H1 (cell line): Measurements from ENCODE around the gene RASAL2. TPM values are rescaled to one million over a fixed set of nuclear protein-coding genes. Genes with fewer than 3 reads are reported as not detected.

Source experiments
- CBX5 ChIP-seq: fragments of 300-800, 300-1000 bp; sonication (generic); IDR thresholded peaks from 2 replicates; pipeline ENCODE4 v1.7.1; 2016; ENCODE audit warnings: antibody characterized with exemption, low read length, low read depth
- TEAD4 ChIP-seq: IDR thresholded peaks from 2 replicates; pipeline ENCODE4 v1.6.1; 2012; ENCODE audit warnings: low read depth, low read length, inconsistent platforms, mixed read lengths
- polyA plus RNA-seq, 7 experiments: library from polyadenylated mRNA; depleted of rRNA in 3 of 7; stranded (reverse) in 5 of 7; unstranded in 2 of 7; fragments of >200 nt in 5 of 7; fragments of 200-250 nt in 2 of 7; gene quantifications; 1 replicate in 5 of 7; 2 replicates in 1 of 7; 4 replicates in 1 of 7; pipeline versions ENCODE4 v1.2.1 to v1.2.3, GENCODE V29; 2011 to 2013; ENCODE audit warnings: missing spikeins in 2 of 7, mixed read lengths in 2 of 7
- total RNA-seq: library from RNA; stranded (reverse); fragmentation: NEBNext Ultra II Directional; extraction: Animal tissue kit (Norgen Biotek cat#: 25700); gene quantifications from 2 replicates; pipeline ENCODE4 v1.2.1, GENCODE V29; 2021

RASAL2 gene
- total and polyA plus RNA-seq, 2 of the 8 experiments (the other 6 are each of a cell fraction or from before 2014, with no cell fraction given) = 15.9 to 32.5 TPM

- TF ChIP-seq TEAD4 (no peak), CBX5 (no peak)
Observed at GRCh38 chr1:178300352-178300699, 206.4 kb downstream of the RASAL2 start (continued).
